CD4-positive, alpha-beta T cell (primary cell): ENCODE data around the gene PIN1. TPM values are rescaled to one million over a fixed set of nuclear protein-coding genes. Genes with fewer than 3 reads are reported as not detected.
A peak's percentile ranks its signal among the peaks of the same experiment; 100 is the strongest.

Experiments
- ATAC-seq: fragments of 200-7000 bp; cut with Tn5 transposase; one replicate; pipeline ENCODE4 v1.10.0; 2022; ENCODE audit warnings: mild to moderate bottlenecking; ENCODE audit not compliant: poor library complexity
- CTCF ChIA-PET: fragments of 350-600 bp; sonication (Branson Sonifier 250); formaldehyde crosslinking; loops from one replicate; lab custom pipeline; 2021; ENCODE audit warnings: antibody characterized with exemption, inconsistent platforms; lab: Charles Lee
- POLR2A ChIA-PET: fragments of 350-600 bp; sonication (Branson Sonifier 250); formaldehyde crosslinking; loops from one replicate; lab custom pipeline; 2021; ENCODE audit warnings: antibody characterized with exemption, inconsistent platforms; lab: Charles Lee
- DNase-seq, 14 experiments: peaks; one replicate each; pipeline ENCODE4 v3.0.0-alpha.2; 2013 to 2020; ENCODE audit warnings: mixed read lengths in 2 of 14
- H3K27ac ChIP-seq, 2 donors: one replicate each; pipeline versions ENCODE4 v1.5.1 to v1.7.0; 2013; ENCODE audit warnings: low read length in 2 of 2, low read depth in 1 of 2, mild to moderate bottlenecking in 1 of 2
- H3K27me3 ChIP-seq, 2 experiments: 1 replicate in 1 of 2; 2 replicates in 1 of 2; pipeline versions ENCODE4 v1.6.1 to v1.7.0; 2013; ENCODE audit warnings: low read length in 2 of 2, control low read depth in 1 of 2, mild to moderate bottlenecking in 1 of 2, moderate library complexity in 1 of 2; ENCODE audit not compliant: insufficient read depth in 2 of 2, control insufficient read depth in 1 of 2
- H3K36me3 ChIP-seq: one replicate; pipeline ENCODE4 v1.6.1; 2013; ENCODE audit warnings: low read length, control low read depth; ENCODE audit not compliant: insufficient read depth
- H3K4me1 ChIP-seq: one replicate; pipeline ENCODE4 v1.6.1; 2013; ENCODE audit warnings: low read length, control low read depth; ENCODE audit not compliant: insufficient read depth
- H3K4me3 ChIP-seq: one replicate; pipeline ENCODE4 v1.5.1; 2013; ENCODE audit warnings: mild to moderate bottlenecking, low read length, moderate library complexity
- H3K9me3 ChIP-seq, 2 experiments: 1 replicate in 1 of 2; 2 replicates in 1 of 2; pipeline versions ENCODE4 v1.6.1 to v1.7.0; 2013; ENCODE audit warnings: low read length in 2 of 2, mild to moderate bottlenecking in 2 of 2, control low read depth in 1 of 2, moderate library complexity in 1 of 2; ENCODE audit not compliant: control insufficient read depth in 1 of 2, insufficient read depth in 1 of 2
- H3K27ac Mint-ChIP-seq: one replicate; pipeline ENCODE4 v1.8.0; 2020; ENCODE audit warnings: mixed read lengths
- H3K27me3 Mint-ChIP-seq: one replicate; pipeline ENCODE4 v1.8.0; 2021; ENCODE audit warnings: mixed read lengths
- H3K36me3 Mint-ChIP-seq: one replicate; pipeline ENCODE4 v1.8.0; 2021; ENCODE audit warnings: low read depth, mixed read lengths
- H3K4me1 Mint-ChIP-seq: one replicate; pipeline ENCODE4 v1.8.0; 2021; ENCODE audit warnings: low read depth, mixed read lengths
- H3K4me3 Mint-ChIP-seq: one replicate; pipeline ENCODE4 v1.8.0; 2020; ENCODE audit warnings: mild to moderate bottlenecking, mixed read lengths
- H3K9me3 Mint-ChIP-seq: one replicate; pipeline ENCODE4 v1.8.0; 2020; ENCODE audit warnings: mixed read lengths
- intact Hi-C, 2 experiments: fragments of 100-400 bp; cut with DNase I in 1 of 2; cut with micrococcal nuclease in 1 of 2; formaldehyde crosslinking; loops; one replicate each; pipeline versions ENCODE4 v1.15.1 to v1.9.0; 2023 to 2025; cut with DNase I, micrococcal nuclease
- polyA plus RNA-seq, 2 donors: library from polyadenylated mRNA; unstranded; fragments of 120-200 nt; gene quantifications; one replicate each; pipeline ENCODE4 v1.2.1, GENCODE V29; 2013
- total RNA-seq, 174 experiments: library from RNA in 2 of 174; stranded (reverse) in 2 of 174; gene quantifications; one replicate each; pipeline ENCODE4 v1.2.3 and lab custom pipeline; 2021 to 2026
- TF ChIP-seq, protein P1 (sequence below): fragments of 200-600 bp; IDR thresholded peaks from one replicate; pipeline ENCODE4 v1.8.0; 2022; ENCODE audit warnings: antibody characterized with exemption, mild to moderate bottlenecking

Gene PIN1
- total RNA-seq = 10 to 100 TPM; 33.2 to 35.3 TPM
- polyA plus RNA-seq (2013, experiment 1 of 2) = 66.2 TPM
- polyA plus RNA-seq (2013, experiment 2 of 2) = 66.9 TPM
- 23.0 to 73.7 (median 52.1) reads per million in 172 experiments for total RNA-seq (lab: John Stamatoyannopoulos, UW)

DNA sequence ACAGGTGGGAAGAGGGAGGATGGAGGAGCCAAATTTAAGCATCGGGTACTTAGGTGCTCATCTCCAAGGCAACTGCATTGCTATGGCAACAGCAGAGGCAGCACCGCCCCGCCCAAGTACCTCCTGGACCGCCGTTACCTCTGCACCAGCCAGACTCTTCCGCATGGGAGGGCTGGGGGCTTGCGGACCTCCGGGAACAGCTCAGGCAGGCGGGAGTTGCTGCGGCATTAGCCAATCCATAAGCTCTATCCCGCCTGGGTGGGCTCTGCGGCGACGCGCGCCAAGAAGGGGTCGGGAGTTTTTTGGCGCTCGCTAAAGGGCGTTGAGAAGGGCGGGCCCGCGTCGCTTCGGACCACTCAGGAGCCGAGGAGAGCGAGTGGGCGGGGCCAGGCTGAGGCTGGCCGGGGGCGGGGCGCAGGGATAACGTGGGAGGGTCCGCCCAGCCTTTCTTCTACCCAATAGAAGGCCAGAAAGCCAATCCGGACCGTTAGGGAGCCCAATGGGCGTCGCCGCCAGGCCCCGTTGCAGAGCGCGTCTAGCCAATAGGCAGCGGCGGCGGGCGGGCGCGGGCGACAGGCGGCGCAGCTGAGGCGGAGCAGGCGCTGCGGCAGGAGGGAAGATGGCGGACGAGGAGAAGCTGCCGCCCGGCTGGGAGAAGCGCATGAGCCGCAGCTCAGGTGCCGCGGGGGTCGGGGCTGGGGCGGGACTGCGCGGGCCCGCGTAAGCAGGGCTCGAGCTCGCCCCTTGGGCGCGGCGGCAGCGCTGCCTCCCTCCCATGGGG, at the start of gene PIN1:
PIN1 (plus strand) TSS at position 593 of the 781 bp plus-strand sequence; CDS start at position 620, 27 bp downstream.
- Mint-ChIP-seq H3K4me1 (peaks cover 23% of the 10 kb centered on the region), H3K36me3 (peaks cover 39% of the 10 kb centered on the region), H3K9me3 (no peaks in the 10 kb centered on the region), H3K4me3 (peak within 1 kb of the TSS; percentile 96), H3K27ac (peak within 1 kb of the TSS; percentile 94), H3K27me3 (no peaks in the 10 kb centered on the region)
- DNase-seq = peak; percentile 98 to 100 (median 99)
- H3K27me3 ChIP-seq = no peaks in the 10 kb centered on the region
- peaks cover 33% of the 10 kb centered on the region for H3K36me3 ChIP-seq
- CTCF ChIA-PET = interaction anchor here (1.0 to 1.3 kb wide), 4 partner anchors 9 to 96 kb away, joined by 3 to 5 read pairs (median 3); no protein-coding TSS in a partner anchor
- H3K4me3 ChIP-seq = peak within 1 kb of the TSS; percentile 81
- POLR2A ChIA-PET = interaction anchor here (0.6 to 1.8 kb wide), 11 partner anchors 11 to 436 kb away, joined by 3 to 18 read pairs (median 3); partner anchors contain the start of genes FBXL12 and ZNF846
- H3K4me1 ChIP-seq = peaks cover 33% of the 10 kb centered on the region
- no peaks in the 10 kb centered on the region for H3K9me3 ChIP-seq
- peak; percentile 94 for ATAC-seq
- intact Hi-C loops = loop anchor here (1.0 to 10.0 kb wide), 6 partner anchors 16 to 570 kb away; partner anchors contain the start of genes CDC37 (in 1 of the 2), FBXL12 (in 1 of the 2), MRPL4 (in 1 of the 2) and SHFL (in 1 of the 2)
- H3K27ac ChIP-seq = peak within 1 kb of the TSS; percentile 40 to 76
- TF ChIP-seq, protein P1, sequence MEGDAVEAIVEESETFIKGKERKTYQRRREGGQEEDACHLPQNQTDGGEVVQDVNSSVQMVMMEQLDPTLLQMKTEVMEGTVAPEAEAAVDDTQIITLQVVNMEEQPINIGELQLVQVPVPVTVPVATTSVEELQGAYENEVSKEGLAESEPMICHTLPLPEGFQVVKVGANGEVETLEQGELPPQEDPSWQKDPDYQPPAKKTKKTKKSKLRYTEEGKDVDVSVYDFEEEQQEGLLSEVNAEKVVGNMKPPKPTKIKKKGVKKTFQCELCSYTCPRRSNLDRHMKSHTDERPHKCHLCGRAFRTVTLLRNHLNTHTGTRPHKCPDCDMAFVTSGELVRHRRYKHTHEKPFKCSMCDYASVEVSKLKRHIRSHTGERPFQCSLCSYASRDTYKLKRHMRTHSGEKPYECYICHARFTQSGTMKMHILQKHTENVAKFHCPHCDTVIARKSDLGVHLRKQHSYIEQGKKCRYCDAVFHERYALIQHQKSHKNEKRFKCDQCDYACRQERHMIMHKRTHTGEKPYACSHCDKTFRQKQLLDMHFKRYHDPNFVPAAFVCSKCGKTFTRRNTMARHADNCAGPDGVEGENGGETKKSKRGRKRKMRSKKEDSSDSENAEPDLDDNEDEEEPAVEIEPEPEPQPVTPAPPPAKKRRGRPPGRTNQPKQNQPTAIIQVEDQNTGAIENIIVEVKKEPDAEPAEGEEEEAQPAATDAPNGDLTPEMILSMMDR = peak; percentile 43

DNA sequence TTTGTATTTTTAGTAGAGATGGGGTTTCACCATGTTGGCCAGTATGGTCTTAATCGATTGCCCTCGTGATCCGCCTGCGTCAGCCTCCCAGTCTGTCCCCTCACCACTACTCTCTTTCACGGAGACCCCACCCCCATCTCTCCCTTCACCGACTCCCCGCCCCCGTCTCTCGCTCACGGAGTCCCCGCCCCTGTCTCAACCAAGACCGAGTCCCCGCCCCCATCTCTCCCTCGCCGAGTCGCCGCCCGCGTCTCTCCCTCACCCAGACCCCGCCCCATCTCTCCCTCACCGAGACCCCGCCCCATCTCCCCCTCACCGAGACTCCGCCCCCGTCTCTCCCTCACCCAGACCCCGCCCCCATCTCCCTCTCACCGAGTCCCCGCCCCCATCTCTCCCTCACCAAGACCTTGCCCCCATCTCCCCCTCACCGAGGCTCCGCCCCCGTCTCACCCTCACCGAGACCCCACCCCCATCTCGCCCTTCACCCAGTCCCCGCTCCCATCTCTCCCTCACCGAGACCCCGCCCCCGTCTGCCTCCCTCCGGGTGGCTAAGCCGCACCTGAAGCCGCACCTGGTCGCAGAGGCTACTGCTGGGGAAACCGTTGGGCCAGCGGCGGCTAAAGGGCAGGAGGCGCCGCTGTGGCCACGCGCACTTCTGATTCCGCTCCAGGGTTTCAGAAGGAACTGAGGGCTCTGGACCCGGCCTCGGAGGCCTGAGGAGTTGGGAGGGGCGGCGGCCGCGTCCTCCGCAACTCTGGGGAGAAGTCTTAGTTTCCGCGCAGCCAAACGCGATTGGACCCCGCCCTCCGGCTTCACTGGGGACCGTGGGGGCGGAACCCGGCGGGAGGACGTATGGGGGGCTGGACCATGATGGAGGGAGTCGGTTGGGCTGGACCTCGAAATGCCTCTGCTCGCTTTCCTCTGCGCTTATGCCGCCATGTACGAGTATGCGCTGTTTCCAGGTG, 49.5 kb upstream of the PIN1 start:
- H3K4me3 ChIP-seq = peak overlapping the region; percentile 69
- POLR2A ChIA-PET = interaction anchor here (0.9 to 1.2 kb wide), 2 partner anchors 17 to 18 kb away, joined by 3 to 5 read pairs; partner anchors contain the start of gene ZNF846
- H3K36me3 Mint-ChIP-seq = peaks cover 9% of the 10 kb centered on the region

More for the DNA sequence above, 49.5 kb upstream of the PIN1 start:
- H3K9me3 Mint-ChIP-seq = no peaks in the 10 kb centered on the region
- H3K9me3 ChIP-seq = no peaks in the 10 kb centered on the region
- H3K27ac Mint-ChIP-seq = peak overlapping the region; percentile 91
- peak overlapping the region; percentile 87 to 92 for H3K27ac ChIP-seq
- DNase-seq (peak; percentile 92 to 99 (median 98)), ATAC-seq (peak; percentile 84)
- H3K4me3 Mint-ChIP-seq = peak overlapping the region; percentile 94
- no peaks in the 10 kb centered on the region for H3K27me3 ChIP-seq
- intact Hi-C loops = loop anchor here (1.0 to 2.0 kb wide), 3 partner anchors 17 to 34 kb away; partner anchors contain the start of genes ZNF846 (in 2 of the 2) and FBXL12 (in 1 of the 2)
- H3K36me3 ChIP-seq = no peaks in the 10 kb centered on the region
- CTCF ChIA-PET = interaction anchor here (0.7 kb wide), 1 partner anchor 18 kb away, joined by 4 read pairs; no protein-coding TSS in a partner anchor
- TF ChIP-seq, protein P1 = no peak
- peaks cover 31% of the 10 kb centered on the region for H3K4me1 Mint-ChIP-seq
- H3K27me3 Mint-ChIP-seq = no peaks in the 10 kb centered on the region
- H3K4me1 ChIP-seq = peaks cover 19% of the 10 kb centered on the region
